Caco-2 (cell line): Measurements from ENCODE around the gene NEDD1. TPM values are rescaled to one million over a fixed set of nuclear protein-coding genes. Genes with fewer than 3 reads are reported as not detected.

ENCODE experiments used
- BruUV-seq: library from RNA; stranded (reverse); fragments of 400-500 nt; replicated peaks from 2 replicates; lab custom pipeline; 2021; lab: Mats Ljungman, UMichigan
- CTCF ChIA-PET: fragments of 300-600 bp; sonication (Branson Sonifier 250); formaldehyde crosslinking; loops from one replicate; lab custom pipeline; 2022; ENCODE audit warnings: antibody characterized with exemption; lab: Charles Lee
- POLR2A ChIA-PET: fragments of 300-600 bp; sonication (Branson Sonifier 250); formaldehyde crosslinking; loops from one replicate; lab custom pipeline; 2022; ENCODE audit warnings: antibody characterized with exemption; lab: Charles Lee
- DNase-seq, 2 experiments: peaks; one replicate each; pipeline versions ENCODE4 v3.0.0 to v3.0.0-alpha.2; 2020 to 2022
- H3K27me3 ChIP-seq: replicated peaks from 2 replicates; pipeline ENCODE4 v1.6.0; 2011; ENCODE audit warnings: low read length; ENCODE audit not compliant: control insufficient read depth, insufficient read depth
- H3K36me3 ChIP-seq: 2 replicates; pipeline ENCODE4 v1.5.1; 2011; ENCODE audit warnings: low read length; ENCODE audit not compliant: control insufficient read depth, insufficient read depth
- H3K4me1 ChIP-seq: fragments of 250-450 bp; sonication (Bioruptor Pico); 2 replicates; pipeline ENCODE4 v1.5.1; 2020; ENCODE audit warnings: mild to moderate bottlenecking
- H3K4me3 ChIP-seq: 2 replicates; pipeline ENCODE4 v1.5.1; 2011; ENCODE audit warnings: low read depth, mild to moderate bottlenecking, control low read depth, low read length
- H3K9me3 ChIP-seq: fragments of 250-450 bp; sonication (Bioruptor Pico); 2 replicates; pipeline ENCODE4 v1.5.1; 2020; ENCODE audit warnings: mild to moderate bottlenecking, moderate library complexity
- H3K27ac Mint-ChIP-seq: one replicate; pipeline ENCODE4 v1.8.0; 2022; ENCODE audit warnings: mixed read lengths; ENCODE audit not compliant: unreplicated experiment
- H3K27me3 Mint-ChIP-seq: one replicate; pipeline ENCODE4 v1.8.0; 2022; ENCODE audit warnings: mixed read lengths; ENCODE audit not compliant: insufficient read depth, unreplicated experiment
- H3K36me3 Mint-ChIP-seq: one replicate; pipeline ENCODE4 v1.8.0; 2022; ENCODE audit warnings: mild to moderate bottlenecking, mixed read lengths; ENCODE audit not compliant: insufficient read depth, unreplicated experiment
- H3K4me1 Mint-ChIP-seq: one replicate; pipeline ENCODE4 v1.8.0; 2022; ENCODE audit warnings: low read depth, mixed read lengths; ENCODE audit not compliant: unreplicated experiment
- H3K4me3 Mint-ChIP-seq: one replicate; pipeline ENCODE4 v1.8.0; 2022; ENCODE audit warnings: mild to moderate bottlenecking, moderate library complexity, mixed read lengths; ENCODE audit not compliant: unreplicated experiment
- H3K9me3 Mint-ChIP-seq: one replicate; pipeline ENCODE4 v1.8.0; 2022; ENCODE audit warnings: mixed read lengths; ENCODE audit not compliant: unreplicated experiment
- intact Hi-C: fragments of 100-400 bp; cut with micrococcal nuclease; formaldehyde crosslinking; loops from one replicate; pipeline ENCODE4 v1.10.0; 2022; ENCODE audit not compliant: unreplicated experiment
- total RNA-seq: library from RNA; stranded (reverse); gene quantifications from 2 replicates; pipeline ENCODE4 v1.2.3, GENCODE V29; 2022
- TF ChIP-seq, protein P1 (sequence below), 2 experiments: fragments of 200-600 bp in 1 of 2; IDR thresholded peaks; 1 replicate in 1 of 2; 2 replicates in 1 of 2; pipeline versions ENCODE4 v1.5.1 to v1.8.0; 2011 to 2022; ENCODE audit warnings: antibody characterized with exemption in 1 of 2, control low read depth in 1 of 2, inconsistent platforms in 1 of 2, low read depth in 1 of 2, low read length in 1 of 2, mild to moderate bottlenecking in 1 of 2, moderate library complexity in 1 of 2; ENCODE audit not compliant: insufficient read depth in 1 of 2, severe bottlenecking in 1 of 2, unreplicated experiment in 1 of 2

Gene NEDD1
- total RNA-seq, 1 experiment from 2014 or later, result 21.9 TPM

DNA sequence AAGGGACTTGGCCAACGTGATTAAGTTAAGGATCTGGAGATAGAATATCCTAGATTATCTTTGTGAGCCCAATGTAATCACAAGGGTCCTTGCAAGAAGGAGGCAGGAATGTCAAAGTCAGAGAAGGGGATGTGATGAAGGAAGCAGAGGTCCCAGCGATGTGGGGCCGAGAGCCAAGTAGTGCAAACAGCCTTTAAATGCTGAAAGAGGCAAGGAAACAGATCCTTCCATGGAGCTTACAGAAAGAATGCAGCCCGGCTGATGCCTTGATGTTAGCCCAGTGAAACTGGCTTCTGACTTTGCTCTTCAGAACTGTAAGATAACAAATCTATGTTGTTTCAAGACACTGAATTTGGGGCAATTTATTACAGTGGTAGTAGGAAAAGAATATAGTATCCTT, 74.9 kb downstream of the NEDD1 start:
- TF ChIP-seq, protein P1, sequence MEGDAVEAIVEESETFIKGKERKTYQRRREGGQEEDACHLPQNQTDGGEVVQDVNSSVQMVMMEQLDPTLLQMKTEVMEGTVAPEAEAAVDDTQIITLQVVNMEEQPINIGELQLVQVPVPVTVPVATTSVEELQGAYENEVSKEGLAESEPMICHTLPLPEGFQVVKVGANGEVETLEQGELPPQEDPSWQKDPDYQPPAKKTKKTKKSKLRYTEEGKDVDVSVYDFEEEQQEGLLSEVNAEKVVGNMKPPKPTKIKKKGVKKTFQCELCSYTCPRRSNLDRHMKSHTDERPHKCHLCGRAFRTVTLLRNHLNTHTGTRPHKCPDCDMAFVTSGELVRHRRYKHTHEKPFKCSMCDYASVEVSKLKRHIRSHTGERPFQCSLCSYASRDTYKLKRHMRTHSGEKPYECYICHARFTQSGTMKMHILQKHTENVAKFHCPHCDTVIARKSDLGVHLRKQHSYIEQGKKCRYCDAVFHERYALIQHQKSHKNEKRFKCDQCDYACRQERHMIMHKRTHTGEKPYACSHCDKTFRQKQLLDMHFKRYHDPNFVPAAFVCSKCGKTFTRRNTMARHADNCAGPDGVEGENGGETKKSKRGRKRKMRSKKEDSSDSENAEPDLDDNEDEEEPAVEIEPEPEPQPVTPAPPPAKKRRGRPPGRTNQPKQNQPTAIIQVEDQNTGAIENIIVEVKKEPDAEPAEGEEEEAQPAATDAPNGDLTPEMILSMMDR (IDR thresholded peaks at IDR 0.05; ENCODE audit: insufficient read depth in 1 of 2, low read depth in 1 of 2, low read length in 1 of 2, severe bottlenecking in 1 of 2, unreplicated experiment in 1 of 2), result no peak
- Histone ChIP-seq H3K36me3 (no peaks in the 10 kb centered on the region), H3K4me1 (peaks cover 5% of the 10 kb centered on the region; the same call in 1 of the 2 replicates), H3K9me3 (no peaks in the 10 kb centered on the region), H3K27me3 (no peaks in the 10 kb centered on the region; the same call in 1 of the 2 replicates), H3K4me3 (no peak overlapping the region)
- H3K4me3 Mint-ChIP-seq, result no peak overlapping the region
- H3K4me1 Mint-ChIP-seq, result no peaks in the 10 kb centered on the region
- CTCF ChIA-PET, result no interaction called here
- H3K27me3 Mint-ChIP-seq, result peaks cover 3% of the 10 kb centered on the region
- no TSS peak for BruUV-seq
- no peak overlapping the region for H3K27ac Mint-ChIP-seq
- POLR2A ChIA-PET, result no interaction called here
- intact Hi-C loops, result loop anchor here (5.0 to 10.0 kb wide), 2 partner anchors 270 to 1393 kb away; no protein-coding TSS in a partner anchor
- H3K9me3 Mint-ChIP-seq, result no peaks in the 10 kb centered on the region
- DNase-seq, result no peak
- no peaks in the 10 kb centered on the region for H3K36me3 Mint-ChIP-seq

DNA sequence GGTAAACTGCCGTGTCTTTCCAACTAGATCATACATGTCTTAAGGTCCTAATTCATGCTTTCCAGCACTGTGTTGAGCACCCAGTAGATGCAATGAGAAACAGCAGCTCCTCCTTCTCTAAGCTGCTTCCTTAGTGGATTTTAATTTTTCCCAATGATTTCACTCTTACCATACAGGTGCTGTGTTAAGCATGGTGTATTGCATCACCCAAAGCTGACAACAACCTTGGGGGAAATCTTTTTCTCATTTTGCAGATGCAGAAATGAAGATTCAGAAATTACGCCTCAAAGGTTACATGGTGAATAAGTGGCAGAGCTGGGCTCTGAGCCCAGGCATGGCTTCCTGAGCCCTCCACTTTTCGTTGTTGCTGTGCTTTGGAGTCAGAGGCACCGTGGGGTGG, 75.6 kb downstream of the NEDD1 start:
- no peak overlapping the region for H3K27ac Mint-ChIP-seq
- no peak overlapping the region for H3K4me3 Mint-ChIP-seq
- intact Hi-C loops, result loop anchor here (5.0 to 10.0 kb wide), 2 partner anchors 270 to 1392 kb away; no protein-coding TSS in a partner anchor
- no TSS peak for BruUV-seq
- no peaks in the 10 kb centered on the region for H3K36me3 ChIP-seq
- ChIA-PET CTCF (no interaction called here), POLR2A (no interaction called here)
- no peaks in the 10 kb centered on the region for H3K9me3 ChIP-seq
- H3K4me3 ChIP-seq, result no peak overlapping the region
- H3K27me3 ChIP-seq, result no peaks in the 10 kb centered on the region; the same call in 1 of the 2 replicates
- no peaks in the 10 kb centered on the region for H3K4me1 Mint-ChIP-seq
- no peaks in the 10 kb centered on the region for H3K9me3 Mint-ChIP-seq
- no peak for DNase-seq
- no peaks in the 10 kb centered on the region for H3K36me3 Mint-ChIP-seq
- TF ChIP-seq, protein P1 (IDR thresholded peaks at IDR 0.05; ENCODE audit: insufficient read depth in 1 of 2, low read depth in 1 of 2, low read length in 1 of 2, severe bottlenecking in 1 of 2, unreplicated experiment in 1 of 2), result no peak
- peaks cover 5% of the 10 kb centered on the region; the same call in 1 of the 2 replicates for H3K4me1 ChIP-seq
- peaks cover 3% of the 10 kb centered on the region for H3K27me3 Mint-ChIP-seq

GRCh38 chr12:96985515-96986362, 78.7 kb downstream of the NEDD1 start:
- Mint-ChIP-seq H3K4me3 (peak overlapping the region; percentile 71), H3K36me3 (no peaks in the 10 kb centered on the region), H3K9me3 (no peaks in the 10 kb centered on the region), H3K27me3 (peaks cover 13% of the 10 kb centered on the region), H3K4me1 (no peaks in the 10 kb centered on the region), H3K27ac (no peak overlapping the region)
- CTCF ChIA-PET, result no interaction called here
- H3K4me1 ChIP-seq, result peaks cover 5% of the 10 kb centered on the region; the same call in 1 of the 2 replicates
- no TSS peak for BruUV-seq
- H3K4me3 ChIP-seq, result peak overlapping the region; percentile 21
- H3K27me3 ChIP-seq, result no peaks in the 10 kb centered on the region; the same call in 1 of the 2 replicates
- POLR2A ChIA-PET, result no interaction called here
- intact Hi-C loops, result loop anchor here (1.0 to 10.0 kb wide), 6 partner anchors 147 to 1412 kb away; no protein-coding TSS in a partner anchor
- H3K36me3 ChIP-seq, result no peaks in the 10 kb centered on the region
- peak in 1 of 2 experiments; percentile 57 for DNase-seq
- TF ChIP-seq, protein P1 (IDR thresholded peaks at IDR 0.05; ENCODE audit: insufficient read depth in 1 of 2, low read depth in 1 of 2, low read length in 1 of 2, severe bottlenecking in 1 of 2, unreplicated experiment in 1 of 2), result peak; percentile 66 to 85
- H3K9me3 ChIP-seq, result no peaks in the 10 kb centered on the region
